ENCODE data around the gene UBE2M.

Gene UBE2M

GRCh38 chr19:58558623-58559274 lies 338 bp upstream of the UBE2M start:
- peak overlapping the region; percentile 99 for H4K12ac ChIP-seq (ENCODE audit: low read depth, low read length)
- peak overlapping the region; percentile 100 for H3K18ac ChIP-seq (ENCODE audit: low read length)
- peaks cover 21 to 23% of the 10 kb centered on the region in 2 experiments for H3K36me3 ChIP-seq (ENCODE audit: control insufficient read depth in 1 of 2, insufficient read depth in 2 of 2, low read length in 2 of 2)
- peak overlapping the region; percentile 100 for H3K27ac ChIP-seq (ENCODE audit: low read depth, low read length)
- H2BK12ac ChIP-seq (ENCODE audit: low read length): no peak overlapping the region
- peak overlapping the region; percentile 100 for H3K14ac ChIP-seq (ENCODE audit: low read length)
- no CpG with 5 or more reads among the region's 76 CpGs for WGBS (ENCODE audit: extremely low coverage, insufficient coverage, insufficient read length)
- peaks cover 26% of the 10 kb centered on the region for H3K79me1 ChIP-seq (ENCODE audit: low read length)
- H2AFZ ChIP-seq (ENCODE audit: insufficient read depth, low read length, poor library complexity): peak overlapping the region; percentile 97
- peak overlapping the region; percentile 97 for H3K4ac ChIP-seq (ENCODE audit: low read depth, low read length)
- peaks cover 16% of the 10 kb centered on the region for H3K9me3 ChIP-seq (ENCODE audit: insufficient read depth, low read depth, low read length)
- DNase-seq: peak; percentile 99 to 100
- H3K4me2 ChIP-seq (ENCODE audit: low read length): peak overlapping the region; percentile 92
- no peak overlapping the region for H3K23ac ChIP-seq (ENCODE audit: low read length)
- H2BK5ac ChIP-seq (ENCODE audit: low read depth, low read length, poor library complexity): peak overlapping the region; percentile 99
- peak overlapping the region; percentile 99 for H4K91ac ChIP-seq (ENCODE audit: low read depth, low read length)
- H2AK5ac ChIP-seq (ENCODE audit: low read length): peak overlapping the region; percentile 98
- H2BK120ac ChIP-seq (ENCODE audit: insufficient read depth, low read length, poor library complexity): peak overlapping the region; percentile 96
- peak overlapping the region; percentile 89 for H3K4me3 ChIP-seq (ENCODE audit: low read depth, low read length)
- H3K79me2 ChIP-seq (ENCODE audit: control insufficient read depth, insufficient read depth, low read length, poor library complexity): peaks cover 27% of the 10 kb centered on the region
- H3K27me3 ChIP-seq (ENCODE audit: insufficient read depth, low read length): peaks cover 17% of the 10 kb centered on the region
- peak overlapping the region; percentile 99 for H3K9ac ChIP-seq (ENCODE audit: low read length)
- H4K8ac ChIP-seq (ENCODE audit: low read depth, low read length): peak overlapping the region; percentile 99
- H3K4me1 ChIP-seq (ENCODE audit: control insufficient read depth in 1 of 2, insufficient read depth in 2 of 2, low read length in 2 of 2): peaks cover 29 to 45% of the 10 kb centered on the region in 2 experiments

- Histone ChIP-seq H3K18ac (ENCODE audit: low read length) (peak overlapping the region; percentile 83), H2BK120ac (ENCODE audit: insufficient read depth, low read length, poor library complexity) (peak overlapping the region; percentile 48), H2BK5ac (ENCODE audit: low read depth, low read length, poor library complexity) (peak overlapping the region; percentile 60), H3K4me3 (ENCODE audit: low read depth, low read length) (peak overlapping the region; percentile 89), H2AFZ (ENCODE audit: insufficient read depth, low read length, poor library complexity) (no peak overlapping the region), H3K23ac (ENCODE audit: low read length) (no peak overlapping the region), H3K79me1 (ENCODE audit: low read length) (peaks cover 26% of the 10 kb centered on the region), H3K4ac (ENCODE audit: low read depth, low read length) (peak overlapping the region; percentile 73), H3K79me2 (ENCODE audit: control insufficient read depth, insufficient read depth, low read length, poor library complexity) (peaks cover 27% of the 10 kb centered on the region), H3K4me2 (ENCODE audit: low read length) (peak overlapping the region; percentile 86), H3K4me1 (ENCODE audit: control insufficient read depth in 1 of 2, insufficient read depth in 2 of 2, low read length in 2 of 2) (peaks cover 24 to 35% of the 10 kb centered on the region in 2 experiments), H3K9ac (ENCODE audit: low read length) (peak overlapping the region; percentile 96), H3K9me3 (ENCODE audit: insufficient read depth, low read depth, low read length) (peaks cover 6% of the 10 kb centered on the region), H3K14ac (ENCODE audit: low read length) (peak overlapping the region; percentile 96), H4K12ac (ENCODE audit: low read depth, low read length) (no peak overlapping the region), H3K36me3 (ENCODE audit: control insufficient read depth in 1 of 2, insufficient read depth in 2 of 2, low read length in 2 of 2) (peaks cover 26 to 27% of the 10 kb centered on the region in 2 experiments), H2BK12ac (ENCODE audit: low read length) (no peak overlapping the region), H4K91ac (ENCODE audit: low read depth, low read length) (peak overlapping the region; percentile 99), H4K8ac (ENCODE audit: low read depth, low read length) (peak overlapping the region; percentile 48), H3K27ac (ENCODE audit: low read depth, low read length) (peak overlapping the region; percentile 100), H2AK5ac (ENCODE audit: low read length) (peak overlapping the region; percentile 75), H3K27me3 (ENCODE audit: insufficient read depth, low read length) (peaks cover 7% of the 10 kb centered on the region)
- WGBS (ENCODE audit: extremely low coverage, insufficient coverage, insufficient read length): no CpG with 5 or more reads among the region's 12 CpGs
- DNase-seq: no peak
These were observed 968 bp downstream of the UBE2M start for GRCh38 chr19:58557221-58558065.

GRCh38 chr19:58556622-58557220 lies 1.7 kb downstream of the UBE2M start:
- Histone ChIP-seq H2BK12ac (ENCODE audit: low read length) (no peak overlapping the region), H3K4me2 (ENCODE audit: low read length) (peak overlapping the region; percentile 86), H3K14ac (ENCODE audit: low read length) (no peak overlapping the region), H3K9me3 (ENCODE audit: insufficient read depth, low read depth, low read length) (no peaks in the 10 kb centered on the region), H4K91ac (ENCODE audit: low read depth, low read length) (no peak overlapping the region), H2AFZ (ENCODE audit: insufficient read depth, low read length, poor library complexity) (no peak overlapping the region), H3K79me1 (ENCODE audit: low read length) (peaks cover 26% of the 10 kb centered on the region), H3K4ac (ENCODE audit: low read depth, low read length) (peak overlapping the region; percentile 73), H3K9ac (ENCODE audit: low read length) (peak overlapping the region; percentile 30), H3K27ac (ENCODE audit: low read depth, low read length) (no peak overlapping the region), H3K4me3 (ENCODE audit: low read depth, low read length) (no peak overlapping the region), H4K8ac (ENCODE audit: low read depth, low read length) (no peak overlapping the region), H3K27me3 (ENCODE audit: insufficient read depth, low read length) (no peaks in the 10 kb centered on the region), H3K23ac (ENCODE audit: low read length) (no peak overlapping the region), H3K18ac (ENCODE audit: low read length) (no peak overlapping the region), H3K4me1 (ENCODE audit: control insufficient read depth in 1 of 2, insufficient read depth in 2 of 2, low read length in 2 of 2) (peaks cover 21 to 29% of the 10 kb centered on the region in 2 experiments), H2BK120ac (ENCODE audit: insufficient read depth, low read length, poor library complexity) (no peak overlapping the region), H3K79me2 (ENCODE audit: control insufficient read depth, insufficient read depth, low read length, poor library complexity) (peaks cover 27% of the 10 kb centered on the region), H4K12ac (ENCODE audit: low read depth, low read length) (no peak overlapping the region), H3K36me3 (ENCODE audit: control insufficient read depth in 1 of 2, insufficient read depth in 2 of 2, low read length in 2 of 2) (peaks cover 32 to 33% of the 10 kb centered on the region in 2 experiments), H2BK5ac (ENCODE audit: low read depth, low read length, poor library complexity) (no peak overlapping the region), H2AK5ac (ENCODE audit: low read length) (no peak overlapping the region)
- DNase-seq: no peak
- no CpG with 5 or more reads among the region's 10 CpGs for WGBS (ENCODE audit: extremely low coverage, insufficient coverage, insufficient read length)

- Histone ChIP-seq H3K18ac (ENCODE audit: low read length) (no peak overlapping the region), H3K79me2 (ENCODE audit: control insufficient read depth, insufficient read depth, low read length, poor library complexity) (peaks cover 27% of the 10 kb centered on the region), H3K9ac (ENCODE audit: low read length) (no peak overlapping the region), H2AFZ (ENCODE audit: insufficient read depth, low read length, poor library complexity) (no peak overlapping the region), H4K91ac (ENCODE audit: low read depth, low read length) (no peak overlapping the region), H3K23ac (ENCODE audit: low read length) (no peak overlapping the region), H3K79me1 (ENCODE audit: low read length) (peaks cover 26% of the 10 kb centered on the region), H2BK12ac (ENCODE audit: low read length) (no peak overlapping the region), H4K8ac (ENCODE audit: low read depth, low read length) (no peak overlapping the region), H4K12ac (ENCODE audit: low read depth, low read length) (peak overlapping the region; percentile 57), H2BK5ac (ENCODE audit: low read depth, low read length, poor library complexity) (no peak overlapping the region), H3K36me3 (ENCODE audit: control insufficient read depth in 1 of 2, insufficient read depth in 2 of 2, low read length in 2 of 2) (peaks cover 39 to 40% of the 10 kb centered on the region in 2 experiments), H3K4me2 (ENCODE audit: low read length) (no peak overlapping the region), H3K27me3 (ENCODE audit: insufficient read depth, low read length) (no peaks in the 10 kb centered on the region), H2BK120ac (ENCODE audit: insufficient read depth, low read length, poor library complexity) (no peak overlapping the region), H3K9me3 (ENCODE audit: insufficient read depth, low read depth, low read length) (no peaks in the 10 kb centered on the region), H3K4ac (ENCODE audit: low read depth, low read length) (peak overlapping the region; percentile 31), H3K27ac (ENCODE audit: low read depth, low read length) (no peak overlapping the region), H3K4me3 (ENCODE audit: low read depth, low read length) (no peak overlapping the region), H2AK5ac (ENCODE audit: low read length) (no peak overlapping the region), H3K4me1 (ENCODE audit: control insufficient read depth in 1 of 2, insufficient read depth in 2 of 2, low read length in 2 of 2) (peaks cover 21 to 29% of the 10 kb centered on the region in 2 experiments), H3K14ac (ENCODE audit: low read length) (no peak overlapping the region)
- DNase-seq: no peak
- no CpG with 5 or more reads among the region's 16 CpGs for whole genome bisulfite sequencing (ENCODE audit: extremely low coverage, insufficient coverage, insufficient read length)
These were observed 2.3 kb downstream of the UBE2M start for GRCh38 chr19:58555920-58556621.

All from trophoblast cell (in vitro differentiated cells and primary cell).